ENCODE measurements around the gene FSTL5. TPM values are rescaled to one million over a fixed set of nuclear protein-coding genes. Genes with fewer than 3 reads are reported as not detected.

Gene FSTL5
- polyA plus RNA-seq, 3 donors: not detected

- Histone ChIP-seq H3K4me3 (replicated peaks in 1 of 3; ENCODE audit: low read depth in 2 of 3, low read length in 3 of 3) (no peak overlapping the region), H2AFZ (ENCODE audit: insufficient read depth, low read depth, low read length, poor library complexity, severe bottlenecking) (no peak overlapping the region), H3K9me3 (replicated peaks in 1 of 2; ENCODE audit: control insufficient read depth in 1 of 2, insufficient read depth in 1 of 2, low read length in 2 of 2) (no peaks in the 10 kb centered on the region), H3K4me2 (replicated peaks; ENCODE audit: extremely low read depth, low read length, poor library complexity, severe bottlenecking) (no peak overlapping the region), H3K27ac (ENCODE audit: low read depth in 1 of 2, low read length in 2 of 2) (no peak overlapping the region), H3K27me3 (ENCODE audit: control insufficient read depth in 2 of 2, insufficient read depth in 2 of 2, low read length in 2 of 2) (no peaks in the 10 kb centered on the region), H3K79me2 (ENCODE audit: insufficient read depth, low read length) (no peaks in the 10 kb centered on the region), H4K20me1 (ENCODE audit: insufficient read depth, low read length) (no peaks in the 10 kb centered on the region), H3K36me3 (replicated peaks in 1 of 2; ENCODE audit: control insufficient read depth in 1 of 2, insufficient read depth in 2 of 2, low read length in 2 of 2) (no peaks in the 10 kb centered on the region), H3K9ac (ENCODE audit: insufficient read depth, low read length, poor library complexity, severe bottlenecking) (no peak overlapping the region), H3K4me1 (ENCODE audit: control insufficient read depth in 1 of 2, insufficient read depth in 2 of 2, low read length in 2 of 2) (no peaks in the 10 kb centered on the region)
- no peak for TF ChIP-seq CTCF (IDR thresholded peaks at IDR 0.05)
- Mint-ChIP-seq H3K27ac (no peak overlapping the region), H3K4me1 (no peaks in the 10 kb centered on the region), H3K36me3 (no peaks in the 10 kb centered on the region), H3K27me3 (ENCODE audit: low read depth in 3 of 3) (peaks cover 0 to 1% (median 0%) of the 10 kb centered on the region in 3 donors), H3K9me3 (peaks cover 0 to 3% (median 2%) of the 10 kb centered on the region in 7 donors), H3K4me3 (no peak overlapping the region)
- no peak for DNase-seq
- intact Hi-C loops (cut with micrococcal nuclease): no loop called here
- WGBS (ENCODE audit: insufficient coverage): no CpG with 5 or more reads among the region's 1 CpG
These were observed 446.7 kb downstream of the FSTL5 start for GRCh38 chr4:161717084-161717483.

- peaks cover 0 to 1% (median 0%) of the 10 kb centered on the region in 3 donors for H3K27me3 Mint-ChIP-seq (ENCODE audit: low read depth in 3 of 3)
- TF ChIP-seq CTCF (IDR thresholded peaks at IDR 0.05): no peak
- H3K9ac ChIP-seq (ENCODE audit: insufficient read depth, low read length, poor library complexity, severe bottlenecking): no peak overlapping the region
- WGBS (ENCODE audit: insufficient coverage): no CpG with 5 or more reads among the region's 1 CpG
- no peaks in the 10 kb centered on the region for H3K36me3 ChIP-seq (replicated peaks in 1 of 2; ENCODE audit: control insufficient read depth in 1 of 2, insufficient read depth in 2 of 2, low read length in 2 of 2)
- H3K27ac Mint-ChIP-seq: no peak overlapping the region
- no peaks in the 10 kb centered on the region for H4K20me1 ChIP-seq (ENCODE audit: insufficient read depth, low read length)
- DNase-seq: no peak
- no peak overlapping the region for H3K4me2 ChIP-seq (replicated peaks; ENCODE audit: extremely low read depth, low read length, poor library complexity, severe bottlenecking)
- no peaks in the 10 kb centered on the region for H3K4me1 Mint-ChIP-seq
- H3K9me3 ChIP-seq (replicated peaks in 1 of 2; ENCODE audit: control insufficient read depth in 1 of 2, insufficient read depth in 1 of 2, low read length in 2 of 2): no peaks in the 10 kb centered on the region
- H3K27ac ChIP-seq (ENCODE audit: low read depth in 1 of 2, low read length in 2 of 2): no peak overlapping the region
- H2AFZ ChIP-seq (ENCODE audit: insufficient read depth, low read depth, low read length, poor library complexity, severe bottlenecking): no peak overlapping the region
- H3K27me3 ChIP-seq (ENCODE audit: control insufficient read depth in 2 of 2, insufficient read depth in 2 of 2, low read length in 2 of 2): no peaks in the 10 kb centered on the region
- no peak overlapping the region for H3K4me3 ChIP-seq (replicated peaks in 1 of 3; ENCODE audit: low read depth in 2 of 3, low read length in 3 of 3)
- intact Hi-C loops (cut with micrococcal nuclease): no loop called here
- H3K4me3 Mint-ChIP-seq: no peak overlapping the region
- no peaks in the 10 kb centered on the region for H3K36me3 Mint-ChIP-seq
- H3K4me1 ChIP-seq (ENCODE audit: control insufficient read depth in 1 of 2, insufficient read depth in 2 of 2, low read length in 2 of 2): no peaks in the 10 kb centered on the region
- peaks cover 0 to 2% (median 0%) of the 10 kb centered on the region in 7 donors for H3K9me3 Mint-ChIP-seq
- H3K79me2 ChIP-seq (ENCODE audit: insufficient read depth, low read length): no peaks in the 10 kb centered on the region
These were observed 448.9 kb downstream of the FSTL5 start for GRCh38 chr4:161714931-161715330.
